ENCODE results near the gene SPATA9. TPM values are rescaled to one million over a fixed set of nuclear protein-coding genes. Genes with fewer than 3 reads are reported as not detected.

Gene SPATA9
- total and polyA plus RNA-seq, 2 donors (not counting 3 experiments of a cell fraction or from before 2014, with no cell fraction given), result 0.07 TPM; not detected in 1

GRCh38 chr5:95631991-95632675, 50.7 kb downstream of the SPATA9 start:
- H3K9ac ChIP-seq (replicated peaks; ENCODE audit: extremely low read depth, insufficient read depth, low read length), result no peak overlapping the region

More at GRCh38 chr5:95631991-95632675, 50.7 kb downstream of the SPATA9 start:
- Histone ChIP-seq H3K4me2 (ENCODE audit: insufficient read depth, low read length) (no peak overlapping the region), H3K9me1 (replicated peaks; ENCODE audit: control insufficient read depth, extremely low read depth, insufficient read depth, low read length) (no peaks in the 10 kb centered on the region), H4K20me1 (replicated peaks; ENCODE audit: control insufficient read depth, extremely low read depth, insufficient read depth, low read length) (no peaks in the 10 kb centered on the region), H3K27me3 (ENCODE audit: control insufficient read depth in 2 of 2, insufficient read depth in 2 of 2, low read length in 2 of 2) (no peaks in the 10 kb centered on the region), H3K4me1 (ENCODE audit: control insufficient read depth, extremely low read depth, insufficient read depth, low read length) (peaks cover 9% of the 10 kb centered on the region), H2AFZ (ENCODE audit: low read depth, low read length) (peak overlapping the region; percentile 55), H3K79me2 (ENCODE audit: control insufficient read depth, insufficient read depth, low read length) (no peaks in the 10 kb centered on the region), H3K27ac (ENCODE audit: insufficient read depth, low read depth, low read length) (peak overlapping the region; percentile 44), H3K4me3 (replicated peaks in 1 of 3; ENCODE audit: insufficient read depth in 1 of 3, low read depth in 1 of 3, low read length in 3 of 3) (no peak overlapping the region), H3K9me3 (replicated peaks; ENCODE audit: control insufficient read depth, insufficient read depth, low read length) (no peaks in the 10 kb centered on the region), H3K36me3 (ENCODE audit: control insufficient read depth in 2 of 2, extremely low read depth in 1 of 2, insufficient read depth in 2 of 2, low read length in 2 of 2) (no peaks in the 10 kb centered on the region)
- POLR2A ChIA-PET, result no interaction called here
- BruUV-seq (replicated peaks), result TSS peak; percentile 94
- peak; percentile 88 for FAIRE-seq
- CTCF ChIA-PET, result interaction anchor here (0.8 to 2.8 kb wide), 7 partner anchors 10 to 217 kb away, joined by 3 to 17 read pairs (median 5); partner anchors contain the start of genes ARSK, RFESD and SKIC3
- dilution Hi-C loops (cut with MboI; ENCODE audit: extremely low pct_ligation_motif_present, low sequenced_read_pairs) (loop anchor here (25.0 kb wide), 1 partner anchor 205 kb away; no protein-coding TSS in a partner anchor), intact Hi-C loops (cut with micrococcal nuclease) (loop anchor here (1.0 kb wide), 1 partner anchor 10 kb away; no protein-coding TSS in a partner anchor)
- TF ChIP-seq GATA2 (IDR thresholded peaks at IDR 0.05; ENCODE audit: insufficient read depth, insufficient read length, low read depth, low read length) (no peak), FOS (IDR thresholded peaks at IDR 0.05; ENCODE audit: borderline replicate concordance, insufficient read depth, low read length) (peak; percentile 58), CTCF (IDR thresholded peaks at IDR 0.05; ENCODE audit: extremely low read depth in 1 of 2, insufficient read depth in 1 of 2, low read depth in 1 of 2, low read length in 2 of 2) (no peak), POLR2AphosphoS5 (IDR thresholded peaks at IDR 0.05; ENCODE audit: insufficient read depth, low read depth, low read length) (no peak), JUN (IDR thresholded peaks at IDR 0.05; ENCODE audit: borderline replicate concordance, insufficient read depth, insufficient read length, low read depth) (peak; percentile 35), POLR2A (IDR thresholded peaks at IDR 0.05; ENCODE audit: low read depth, low read length) (no peak), MYC (IDR thresholded peaks at IDR 0.05; ENCODE audit: low read depth, low read length) (no peak), EZH2 (IDR thresholded peaks at IDR 0.05; ENCODE audit: borderline replicate concordance, low read depth, low read length, severe bottlenecking) (no peak), MAX (IDR thresholded peaks at IDR 0.05; ENCODE audit: insufficient read depth, insufficient read length) (no peak)
- peak; percentile 68 for DNase-seq (ENCODE audit: low read depth, low spot score)
